B cell (primary cell): Measurements from ENCODE around the gene SCFD2. TPM values are rescaled to one million over a fixed set of nuclear protein-coding genes. Genes with fewer than 3 reads are reported as not detected.
A peak's percentile ranks its signal among the peaks of the same experiment; 100 is the strongest.

Experiments
- ATAC-seq: fragments of 200-7000 bp; cut with Tn5 transposase; one replicate; pipeline ENCODE4 v1.10.0; 2021; ENCODE audit warnings: low read depth, mild to moderate bottlenecking, moderate number of reproducible peaks, moderate library complexity
- CTCF ChIA-PET: fragments of 350-600 bp; sonication (Branson Sonifier 250); formaldehyde crosslinking; loops from one replicate; lab custom pipeline; 2021; ENCODE audit warnings: antibody characterized with exemption, inconsistent platforms; lab: Charles Lee
- POLR2A ChIA-PET: fragments of 350-600 bp; sonication (Branson Sonifier 250); formaldehyde crosslinking; loops from one replicate; lab custom pipeline; 2021; ENCODE audit warnings: antibody characterized with exemption; lab: Charles Lee
- DNase-seq: peaks from one replicate; pipeline ENCODE4 v3.0.0; 2013
- H2AFZ ChIP-seq: 2 replicates; pipeline ENCODE4 v1.6.1; 2012; ENCODE audit warnings: mild to moderate bottlenecking, low read depth, low read length; ENCODE audit not compliant: insufficient read depth, poor library complexity, severe bottlenecking
- H3K27ac ChIP-seq, 2 donors: 1 replicate in 1 of 2; 2 replicates in 1 of 2; pipeline ENCODE4 v1.5.1; 2012 to 2013; ENCODE audit warnings: low read length in 2 of 2, mild to moderate bottlenecking in 2 of 2, moderate library complexity in 1 of 2
- H3K27me3 ChIP-seq, 4 experiments: fragments of 200-600 bp in 1 of 4; sonication (generic) in 1 of 4; replicated peaks in 1 of 4; 1 replicate in 2 of 4; 2 replicates in 2 of 4; pipeline versions ENCODE4 v1.6.1 to v1.7.0; 2013 to 2016; ENCODE audit warnings: low read length in 3 of 4, mild to moderate bottlenecking in 2 of 4, mixed read lengths in 1 of 4, moderate library complexity in 1 of 4; ENCODE audit not compliant: insufficient read depth in 4 of 4, control insufficient read depth in 3 of 4; ENCODE audit errors: control extremely low read depth in 1 of 4
- H3K36me3 ChIP-seq, 2 experiments: replicated peaks in 1 of 2; 1 replicate in 1 of 2; 2 replicates in 1 of 2; pipeline versions ENCODE4 v1.6.1 to v1.7.1; 2013; ENCODE audit warnings: low read length in 1 of 2; ENCODE audit not compliant: insufficient read depth in 2 of 2, control insufficient read depth in 1 of 2; ENCODE audit errors: control extremely low read depth in 1 of 2, extremely low read depth in 1 of 2
- H3K4me1 ChIP-seq, 2 donors: fragments of 200-600 bp in 1 of 2; sonication (generic) in 1 of 2; 1 replicate in 1 of 2; 2 replicates in 1 of 2; pipeline versions ENCODE4 v1.5.1 to v1.6.1; 2013 to 2017; ENCODE audit warnings: low read length in 2 of 2; ENCODE audit not compliant: control insufficient read depth in 2 of 2, insufficient read depth in 2 of 2
- H3K4me2 ChIP-seq: replicated peaks from 2 replicates; pipeline ENCODE3; 2012; ENCODE audit warnings: mild to moderate bottlenecking, low read depth, low read length; ENCODE audit not compliant: poor library complexity, severe bottlenecking
- H3K4me3 ChIP-seq, 5 experiments: fragments of 200-600 bp in 1 of 5; sonication (generic) in 1 of 5; 1 replicate in 3 of 5; 2 replicates in 2 of 5; pipeline versions ENCODE4 v1.5.1 to v1.7.0; 2011 to 2016; ENCODE audit warnings: low read length in 4 of 5, mild to moderate bottlenecking in 4 of 5, low read depth in 2 of 5, control low read depth in 1 of 5, moderate library complexity in 1 of 5; ENCODE audit not compliant: insufficient read depth in 1 of 5; ENCODE audit errors: control extremely low read depth in 1 of 5, extremely low read depth in 1 of 5
- H3K79me2 ChIP-seq: fragments of 200-600 bp; sonication (generic); one replicate; pipeline ENCODE4 v1.6.0; 2016; ENCODE audit warnings: low read length; ENCODE audit not compliant: control insufficient read depth, insufficient read depth
- H3K9ac ChIP-seq: fragments of 200-600 bp; sonication (generic); 2 replicates; pipeline ENCODE4 v1.6.1; 2017; ENCODE audit warnings: mild to moderate bottlenecking, low read length, moderate library complexity
- H3K9me3 ChIP-seq, 3 donors: one replicate each; pipeline versions ENCODE4 v1.6.1 to v1.7.1; 2013; ENCODE audit warnings: low read length in 2 of 3; ENCODE audit not compliant: control insufficient read depth in 2 of 3, insufficient read depth in 1 of 3; ENCODE audit errors: control extremely low read depth in 1 of 3
- H4K20me1 ChIP-seq: 2 replicates; pipeline ENCODE4 v1.6.0; 2012; ENCODE audit warnings: mild to moderate bottlenecking, low read length; ENCODE audit not compliant: insufficient read depth, control insufficient read depth, poor library complexity, severe bottlenecking
- H3K27ac Mint-ChIP-seq: one replicate; pipeline ENCODE4 v1.8.0; 2021; ENCODE audit warnings: mixed read lengths
- H3K27me3 Mint-ChIP-seq: one replicate; pipeline ENCODE4 v1.8.0; 2021; ENCODE audit warnings: mixed read lengths
- H3K4me1 Mint-ChIP-seq: one replicate; pipeline ENCODE4 v1.8.0; 2021; ENCODE audit warnings: mixed read lengths
- H3K4me3 Mint-ChIP-seq: one replicate; pipeline ENCODE4 v1.8.0; 2021; ENCODE audit warnings: mixed read lengths
- H3K9me3 Mint-ChIP-seq: one replicate; pipeline ENCODE4 v1.8.0; 2022; ENCODE audit warnings: mixed read lengths; ENCODE audit not compliant: insufficient read depth
- CTCF ChIP-seq: fragments of 200-600 bp; IDR thresholded peaks from one replicate; pipeline ENCODE4 v1.8.0; 2022; ENCODE audit warnings: antibody characterized with exemption, mild to moderate bottlenecking
- EZH2 ChIP-seq: IDR thresholded peaks from 2 replicates; pipeline ENCODE4 v1.6.1; 2012; ENCODE audit warnings: borderline replicate concordance, low read depth, mild to moderate bottlenecking, moderate library complexity, low read length; ENCODE audit not compliant: insufficient read depth, poor library complexity, severe bottlenecking
- WGBS: methylation state at CpG from one replicate; pipeline ENCODE4 v1.1.5; 2013; ENCODE audit warnings: missing lambda C conversion rate; ENCODE audit not compliant: insufficient coverage; 5-methylcytosine and 5-hydroxymethylcytosine counted together
- intact Hi-C: fragments of 100-400 bp; cut with micrococcal nuclease; formaldehyde crosslinking; loops from one replicate; pipeline ENCODE4 v1.10.0; 2022
- polyA plus RNA-seq: library from polyadenylated mRNA; depleted of rRNA; stranded (reverse); fragments of >200 nt; gene quantifications from 2 replicates; pipeline ENCODE4 v1.2.3, GENCODE V29; 2012
- total RNA-seq, 2 donors: library from RNA; stranded (reverse); fragments of 120-200 nt in 1 of 2; gene quantifications; 1 replicate in 1 of 2; 2 replicates in 1 of 2; pipeline versions ENCODE4 v1.2.3 to v1.2.4, GENCODE V29; 2013 to 2022

SCFD2 gene
- total and polyA plus RNA-seq, 2 donors (not counting 1 experiment from before 2014, with no cell fraction given): 12.8 to 20.4 TPM

- Histone ChIP-seq H4K20me1 (no peaks in the 10 kb centered on the region), H2AFZ (no peak overlapping the region), H3K27ac (no peak overlapping the region), H3K4me1 (peaks cover 0 to under 1% of the 10 kb centered on the region in 2 donors), H3K9me3 (no peaks in the 10 kb centered on the region), H3K9ac (no peak overlapping the region), H3K27me3 (no peaks in the 10 kb centered on the region), H3K36me3 (peaks cover 0 to 1% of the 10 kb centered on the region in 2 experiments), H3K4me2 (no peak overlapping the region), H3K79me2 (no peaks in the 10 kb centered on the region), H3K4me3 (no peak overlapping the region)
- DNase-seq (peak; percentile 72), ATAC-seq (no peak)
- POLR2A ChIA-PET: no interaction called here
- intact Hi-C loops: loop anchor here (1.0 to 10.0 kb wide), 4 partner anchors 248 to 1037 kb away; no protein-coding TSS in a partner anchor
- Mint-ChIP-seq H3K9me3 (no peaks in the 10 kb centered on the region), H3K27ac (no peak overlapping the region), H3K4me1 (peaks cover under 1% of the 10 kb centered on the region), H3K27me3 (no peaks in the 10 kb centered on the region), H3K4me3 (no peak overlapping the region)
- 58% methylated on average over 2 of the region's 4 CpGs for WGBS
- TF ChIP-seq CTCF (peak; percentile 88), EZH2 (no peak)
- CTCF ChIA-PET: interaction anchor here (0.6 to 4.5 kb wide), 12 partner anchors 8 to 1037 kb away, joined by 3 to 35 read pairs (median 4); no protein-coding TSS in a partner anchor
Observed at GRCh38 chr4:53196882-53197771, 168.7 kb downstream of the SCFD2 start.
